ENCODE measurements around the gene NAT14. TPM values are rescaled to one million over a fixed set of nuclear protein-coding genes. Genes with fewer than 3 reads are reported as not detected.

Gene NAT14, protein sequence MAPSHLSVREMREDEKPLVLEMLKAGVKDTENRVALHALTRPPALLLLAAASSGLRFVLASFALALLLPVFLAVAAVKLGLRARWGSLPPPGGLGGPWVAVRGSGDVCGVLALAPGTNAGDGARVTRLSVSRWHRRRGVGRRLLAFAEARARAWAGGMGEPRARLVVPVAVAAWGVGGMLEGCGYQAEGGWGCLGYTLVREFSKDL
- 32.8 to 59.9 TPM (median 49.9 TPM) in 5 replicates for total RNA-seq (2022; extraction: Qiagen RNA extraction; ENCODE audit: low read depth)

DNA sequence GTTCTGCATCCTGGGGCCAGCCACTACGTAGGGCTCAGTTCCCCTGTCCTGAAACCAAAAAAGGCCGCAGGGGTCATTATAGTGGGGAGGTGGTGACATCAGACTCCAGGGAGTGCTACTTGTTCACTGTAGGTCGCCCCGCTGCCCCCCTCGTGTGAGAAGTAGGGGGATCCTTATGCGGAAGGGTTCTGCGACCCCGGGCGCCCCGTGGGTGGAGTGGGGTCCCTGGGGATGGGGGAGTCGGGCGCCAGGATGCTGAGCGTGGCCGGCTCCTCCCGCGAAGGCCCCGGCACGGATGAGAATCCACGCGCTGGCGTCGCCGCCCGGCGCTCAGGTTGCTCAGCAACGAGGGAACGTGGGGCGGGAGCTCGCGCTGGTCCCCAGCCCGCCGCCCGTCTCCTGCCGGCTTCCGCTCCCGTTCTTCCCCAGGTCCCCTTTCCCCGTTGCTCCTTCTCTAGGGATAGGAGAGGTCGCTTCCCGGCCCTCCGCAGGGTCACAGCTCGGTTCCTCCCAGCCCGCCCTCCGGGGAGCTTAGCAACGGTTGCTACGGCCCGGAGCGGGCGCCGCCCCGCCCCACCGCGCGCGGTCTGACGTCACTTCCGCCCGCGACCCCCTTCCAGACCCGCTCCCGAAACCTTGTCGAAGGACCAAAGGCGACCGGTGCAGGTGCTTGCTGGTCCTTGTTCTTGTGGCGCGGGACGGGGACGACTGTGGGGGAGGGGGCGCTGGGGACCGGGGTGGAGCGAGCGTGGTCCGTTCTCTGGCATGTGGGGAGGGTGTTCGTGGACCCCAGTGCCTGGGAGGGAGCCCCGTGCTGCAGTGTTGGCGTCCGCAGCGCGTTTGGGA lies at the start of gene NAT14:
Gene NAT14, plus strand, starts transcription at position 596 of the 846 bp plus-strand sequence. CDS start 521 bp downstream, outside the sequence.

DNA sequence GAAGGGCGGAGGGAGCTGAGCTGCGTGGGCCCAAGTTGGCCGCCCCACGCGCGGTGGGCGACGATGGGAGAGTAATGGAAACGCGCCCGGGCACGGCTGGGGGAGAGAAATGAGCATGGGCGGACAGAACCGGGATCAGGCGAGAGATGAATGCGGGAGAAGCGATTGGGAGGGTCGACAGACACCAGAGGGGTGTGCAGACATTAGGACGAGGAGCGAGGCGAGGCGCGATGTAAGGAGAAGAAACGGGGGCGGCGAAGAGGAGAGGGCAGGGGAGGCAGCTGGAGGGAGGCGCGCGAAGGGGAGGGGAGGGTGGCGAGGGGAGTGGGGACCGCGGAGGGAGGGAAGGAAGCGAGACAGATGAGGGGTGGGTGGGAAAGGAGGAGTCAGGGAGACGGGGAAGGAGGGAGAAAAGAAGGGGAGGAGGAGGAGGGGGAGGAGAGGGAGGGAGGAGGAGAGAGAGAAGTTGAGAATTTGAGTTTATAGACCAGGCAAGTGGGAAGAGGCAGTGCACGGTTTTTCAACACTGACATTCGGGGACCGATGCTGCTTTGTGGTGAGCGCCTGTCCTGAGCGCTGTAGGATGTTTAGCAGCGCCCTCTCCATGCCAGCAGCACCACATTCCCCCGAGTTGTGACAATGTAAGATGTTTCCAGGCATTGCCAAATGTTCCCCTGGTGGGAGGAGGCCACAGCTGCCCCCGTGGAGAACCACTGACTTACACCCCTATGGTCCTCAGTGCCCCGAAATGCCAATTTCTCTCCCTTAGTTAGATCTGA lies 41.8 kb upstream of the NAT14 start, which contains the start of gene SHISA7:
Gene SHISA7, minus strand, starts transcription at position 256 of the 779 bp plus-strand sequence. CDS start 437 bp downstream, outside the sequence.

DNA sequence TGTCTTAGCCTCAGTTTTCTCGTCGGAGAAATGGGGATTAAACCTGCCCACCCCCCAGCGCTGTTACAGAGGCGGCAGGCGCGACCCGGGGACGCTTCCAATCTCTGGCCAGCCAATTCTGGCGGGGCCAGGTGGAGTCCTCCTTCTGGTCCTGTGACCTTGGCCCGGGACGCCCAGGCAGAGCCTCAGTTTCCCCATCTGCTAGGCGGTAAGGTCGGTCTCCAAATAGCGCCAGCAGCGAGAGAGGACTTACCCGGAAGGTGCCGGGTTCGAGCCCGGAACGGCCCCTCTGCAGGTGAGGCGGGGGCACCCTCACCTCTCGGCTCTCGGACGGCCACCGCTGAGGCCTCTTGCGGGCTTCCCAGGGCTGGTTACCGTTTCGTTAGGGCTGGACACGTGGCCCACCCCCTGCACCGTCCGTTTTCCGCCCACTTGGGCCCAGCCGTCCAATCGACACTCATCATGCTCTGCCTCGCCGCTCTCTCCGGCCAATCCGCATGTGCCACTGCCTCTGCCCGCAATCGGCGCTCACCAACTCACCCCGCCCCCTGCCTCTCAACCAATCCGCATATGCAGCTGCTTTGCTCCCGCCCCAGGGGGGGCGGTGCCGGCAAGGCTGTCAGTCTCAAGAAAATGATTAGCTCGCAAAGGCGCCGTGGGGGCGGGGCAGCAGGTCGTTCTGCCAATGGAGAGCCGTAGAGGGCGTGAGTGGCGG lies 23.6 kb upstream of the NAT14 start, which contains the start of gene ISOC2:
Gene ISOC2, minus strand, starts transcription at position 384 of the 715 bp plus-strand sequence. CDS start 5,156 bp downstream, outside the sequence.

DNA sequence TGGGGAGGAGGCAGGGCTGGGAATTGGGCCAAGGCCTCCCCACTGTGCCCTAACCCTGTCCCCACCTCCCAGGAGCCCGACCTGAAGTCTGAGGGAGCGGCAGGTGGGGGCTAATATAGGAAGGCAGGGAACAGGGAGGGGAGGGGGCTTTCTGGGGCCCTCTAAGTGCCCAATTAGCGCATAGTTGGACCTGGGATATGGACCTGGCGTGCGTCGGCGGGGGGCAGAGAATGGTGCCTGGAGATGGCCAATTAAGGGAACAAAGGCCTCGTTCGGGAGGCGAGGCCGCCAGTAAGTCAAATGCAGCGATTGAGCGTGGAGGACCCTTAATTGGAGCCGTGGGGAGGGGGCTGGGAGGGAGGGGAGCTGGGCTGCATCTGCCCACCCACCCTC lies 20.3 kb upstream of the NAT14 start, which contains the start of gene C19orf85:
Gene C19orf85, minus strand, starts transcription at position 90 of the 393 bp plus-strand sequence. CDS start 197 bp downstream, outside the sequence.

DNA sequence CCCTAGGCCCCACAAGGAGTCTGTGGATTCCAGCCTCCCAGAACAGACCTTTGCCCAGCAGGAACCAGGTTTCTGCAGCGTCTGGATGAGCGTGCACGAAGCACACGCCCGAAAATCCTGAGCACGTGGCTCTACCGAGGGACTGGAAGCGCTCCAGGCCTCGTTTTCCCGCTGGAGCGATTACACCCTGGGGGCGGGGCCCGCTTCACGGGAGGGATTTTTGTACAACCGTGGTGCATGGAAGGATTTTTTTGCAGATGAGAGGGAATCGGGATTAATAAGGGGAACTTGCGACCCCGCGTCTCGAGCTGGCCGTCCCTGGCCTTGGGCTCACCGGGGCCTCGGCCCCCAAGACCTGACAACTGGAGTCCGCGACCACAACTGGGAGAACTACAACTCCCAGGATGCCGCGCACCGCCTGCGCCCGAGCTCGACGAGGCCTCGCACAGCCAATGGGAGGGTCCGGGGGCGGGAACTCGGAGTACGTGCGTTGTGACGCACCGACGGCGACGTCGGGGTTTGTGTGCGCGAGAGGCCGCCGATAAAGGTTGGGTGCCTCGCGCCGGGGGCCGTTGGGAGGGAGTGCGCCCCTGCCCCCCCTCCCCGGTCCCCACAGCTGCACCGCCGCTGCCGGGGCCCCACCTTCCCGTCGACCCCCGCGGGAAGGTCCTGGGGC lies 8.8 kb upstream of the NAT14 start, which contains the start of gene ZNF628:
Gene ZNF628, plus strand, starts transcription at position 518 of the 676 bp plus-strand sequence. CDS start 3,294 bp downstream, outside the sequence.

DNA sequence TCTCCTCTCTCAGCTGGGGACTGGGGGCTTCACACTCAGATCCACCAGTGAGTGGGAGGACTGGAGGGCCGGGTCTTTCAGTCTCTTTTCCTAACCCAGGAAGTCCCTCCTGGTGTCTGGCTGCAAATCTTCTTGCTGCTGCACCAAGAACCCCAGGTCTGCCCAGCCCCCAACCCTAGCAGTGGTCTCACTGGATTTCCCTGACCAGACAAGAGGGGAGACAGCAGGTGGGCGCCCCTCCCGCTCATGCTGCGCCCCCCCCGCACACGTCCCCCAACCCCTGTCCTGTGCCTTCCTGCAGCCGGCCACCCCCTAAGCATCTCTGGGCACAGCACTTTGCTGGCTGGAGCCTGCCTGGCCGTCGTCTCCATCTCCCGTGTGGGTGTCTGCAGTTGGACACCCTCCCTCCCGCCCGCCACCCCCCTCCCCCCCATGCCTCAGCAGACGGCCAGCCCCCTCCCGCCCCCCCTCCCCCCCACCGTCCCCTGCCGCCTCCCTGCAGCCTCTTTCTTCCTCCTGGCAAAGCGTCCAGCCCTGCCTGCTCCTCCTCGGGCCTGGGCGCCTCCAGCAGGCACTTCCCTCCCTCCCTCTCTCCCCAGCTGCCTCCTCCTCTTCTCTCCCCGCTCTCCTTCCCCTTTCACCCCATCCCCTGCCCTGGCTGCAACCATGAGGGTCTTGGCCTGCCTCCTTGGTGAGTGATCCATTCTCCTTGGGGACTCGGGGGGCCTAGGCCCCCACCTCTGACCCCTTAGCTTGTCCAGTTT lies 3.1 kb downstream of the NAT14 start, which contains the start of gene SSC5D:
Gene SSC5D, plus strand, starts transcription at position 513 of the 764 bp plus-strand sequence. Its CDS starts 154 bp downstream, at position 667.

Other genes with a start within 250 kb of the NAT14 start
- gene PPP6R1, start 226.2 kb upstream of the NAT14 start, total RNA-seq (2022; extraction: Qiagen RNA extraction; ENCODE audit: low read depth), result 64.6 to 131 TPM (median 118 TPM) in 5 replicates
- gene HSPBP1, start 205.1 kb upstream of the NAT14 start, total RNA-seq (2022; extraction: Qiagen RNA extraction; ENCODE audit: low read depth), result 122 to 147 TPM (median 138 TPM) in 5 replicates
- gene BRSK1, start 201.2 kb upstream of the NAT14 start, total RNA-seq (2022; extraction: Qiagen RNA extraction; ENCODE audit: low read depth), result 3.2 to 5.1 TPM (median 4.6 TPM) in 5 replicates
- gene TMEM150B, start 159.8 kb upstream of the NAT14 start, total RNA-seq (2022; extraction: Qiagen RNA extraction; ENCODE audit: low read depth), result not detected in 5 replicates
- 3.1 to 9.0 TPM (median 8.2 TPM) in 5 replicates for gene KMT5C, start 145.3 kb upstream of the NAT14 start, total RNA-seq (2022; extraction: Qiagen RNA extraction; ENCODE audit: low read depth)
- gene COX6B2, start 130.5 kb upstream of the NAT14 start, total RNA-seq (2022; extraction: Qiagen RNA extraction; ENCODE audit: low read depth), result 1.2 to 7.0 TPM (median 1.4 TPM) in 5 replicates
- gene GARIN5B, start 121.9 kb upstream of the NAT14 start, total RNA-seq (2022; extraction: Qiagen RNA extraction; ENCODE audit: low read depth), result 0.11 to 0.42 TPM (median 0.18 TPM) in 4 of 5 replicates, not detected in the other
- gene IL11, start 114.7 kb upstream of the NAT14 start, total RNA-seq (2022; extraction: Qiagen RNA extraction; ENCODE audit: low read depth), result 20.8 to 42.0 TPM (median 26.5 TPM) in 5 replicates
- gene TMEM190, start 108.4 kb upstream of the NAT14 start, total RNA-seq (2022; extraction: Qiagen RNA extraction; ENCODE audit: low read depth), result 1.2 to 2.3 TPM (median 1.3 TPM) in 5 replicates
- 2.3 to 14.6 TPM (median 11.3 TPM) in 5 replicates for gene TMEM238, start 100.9 kb upstream of the NAT14 start, total RNA-seq (2022; extraction: Qiagen RNA extraction; ENCODE audit: low read depth)
- gene RPL28, start 99.3 kb upstream of the NAT14 start, total RNA-seq (2022; extraction: Qiagen RNA extraction; ENCODE audit: low read depth), result 2,333 to 3,419 TPM (median 2,681 TPM) in 5 replicates
- gene UBE2S, start 77.4 kb upstream of the NAT14 start, total RNA-seq (2022; extraction: Qiagen RNA extraction; ENCODE audit: low read depth), result 317 to 626 TPM (median 479 TPM) in 5 replicates
- gene SHISA7, start 41.9 kb upstream of the NAT14 start, total RNA-seq (2022; extraction: Qiagen RNA extraction; ENCODE audit: low read depth), result not detected in 5 replicates
- gene ISOC2, start 23.5 kb upstream of the NAT14 start, total RNA-seq (2022; extraction: Qiagen RNA extraction; ENCODE audit: low read depth), result 36.3 to 64.0 TPM (median 58.6 TPM) in 5 replicates
- gene C19orf85, start 20.4 kb upstream of the NAT14 start, total RNA-seq (2022; extraction: Qiagen RNA extraction; ENCODE audit: low read depth), result not detected in 5 replicates
- gene ZNF628, start 8.6 kb upstream of the NAT14 start, total RNA-seq (2022; extraction: Qiagen RNA extraction; ENCODE audit: low read depth), result 2.7 to 8.8 TPM (median 6.9 TPM) in 5 replicates
- 0.69 to 1.2 TPM (median 0.82 TPM) in 5 replicates for gene SSC5D, start 3.2 kb downstream of the NAT14 start, total RNA-seq (2022; extraction: Qiagen RNA extraction; ENCODE audit: low read depth)
- gene SBK2, start 51.9 kb downstream of the NAT14 start, total RNA-seq (2022; extraction: Qiagen RNA extraction; ENCODE audit: low read depth), result 0.61 to 2.5 TPM (median 2.0 TPM) in 5 replicates
- gene SBK3, start 60.4 kb downstream of the NAT14 start, total RNA-seq (2022; extraction: Qiagen RNA extraction; ENCODE audit: low read depth), result 0.44 to 1.5 TPM (median 1.5 TPM) in 5 replicates
- 14.9 to 40.1 TPM (median 32.3 TPM) in 5 replicates for gene ZNF579, start 95.7 kb downstream of the NAT14 start, total RNA-seq (2022; extraction: Qiagen RNA extraction; ENCODE audit: low read depth)
- gene FIZ1, start 114.3 kb downstream of the NAT14 start, total RNA-seq (2022; extraction: Qiagen RNA extraction; ENCODE audit: low read depth), result 17.5 to 25.7 TPM (median 24.4 TPM) in 5 replicates
- 5.5 to 21.0 TPM (median 18.9 TPM) in 5 replicates for gene ZNF524, start 115.1 kb downstream of the NAT14 start, total RNA-seq (2022; extraction: Qiagen RNA extraction; ENCODE audit: low read depth)
- gene ZNF865, start 120.5 kb downstream of the NAT14 start, total RNA-seq (2022; extraction: Qiagen RNA extraction; ENCODE audit: low read depth), result 5.4 to 14.2 TPM (median 13.0 TPM) in 5 replicates
- 4.2 to 6.8 TPM (median 6.3 TPM) in 5 replicates for gene ZNF784, start 139.4 kb downstream of the NAT14 start, total RNA-seq (2022; extraction: Qiagen RNA extraction; ENCODE audit: low read depth)
- 28.5 to 56.8 TPM (median 53.1 TPM) in 5 replicates for gene ZNF580, start 155.8 kb downstream of the NAT14 start, total RNA-seq (2022; extraction: Qiagen RNA extraction; ENCODE audit: low read depth)
- 30.4 to 50.5 TPM (median 46.8 TPM) in 5 replicates for gene ZNF581, start 158.5 kb downstream of the NAT14 start, total RNA-seq (2022; extraction: Qiagen RNA extraction; ENCODE audit: low read depth)
- 12.8 to 19.3 TPM (median 18.8 TPM) in 5 replicates for gene CCDC106, start 163.0 kb downstream of the NAT14 start, total RNA-seq (2022; extraction: Qiagen RNA extraction; ENCODE audit: low read depth)
- gene U2AF2, start 169.8 kb downstream of the NAT14 start, total RNA-seq (2022; extraction: Qiagen RNA extraction; ENCODE audit: low read depth), result 185 to 322 TPM (median 309 TPM) in 5 replicates
- 96.1 to 229 TPM (median 208 TPM) in 5 replicates for gene EPN1, start 190.0 kb downstream of the NAT14 start, total RNA-seq (2022; extraction: Qiagen RNA extraction; ENCODE audit: low read depth)

Data from A549 treated with ZK216348 at 1 μM for 4 hours (cell line).